ENCODE results near the gene ORAI3. TPM values are rescaled to one million over a fixed set of nuclear protein-coding genes. Genes with fewer than 3 reads are reported as not detected.

The ORAI3 gene
- total RNA-seq, 2 donors from 2014 or later = 22.4 to 23.0 TPM

GRCh38 chr16:30991052-30991451 lies 42.2 kb downstream of the ORAI3 start:
- no peaks in the 10 kb centered on the region for H3K9me3 ChIP-seq
- no peak for DNase-seq (ENCODE audit: low spot score)
- H3K4me3 ChIP-seq = no peak overlapping the region
- no peaks in the 10 kb centered on the region for H3K36me3 ChIP-seq
- peaks cover 0 to under 1% of the 10 kb centered on the region in 2 donors for H3K4me1 ChIP-seq
- no peak for TF ChIP-seq CTCF (IDR thresholded peaks at IDR 0.05)
- no peak overlapping the region for H3K27ac ChIP-seq
- no peaks in the 10 kb centered on the region for H3K27me3 ChIP-seq

DNA sequence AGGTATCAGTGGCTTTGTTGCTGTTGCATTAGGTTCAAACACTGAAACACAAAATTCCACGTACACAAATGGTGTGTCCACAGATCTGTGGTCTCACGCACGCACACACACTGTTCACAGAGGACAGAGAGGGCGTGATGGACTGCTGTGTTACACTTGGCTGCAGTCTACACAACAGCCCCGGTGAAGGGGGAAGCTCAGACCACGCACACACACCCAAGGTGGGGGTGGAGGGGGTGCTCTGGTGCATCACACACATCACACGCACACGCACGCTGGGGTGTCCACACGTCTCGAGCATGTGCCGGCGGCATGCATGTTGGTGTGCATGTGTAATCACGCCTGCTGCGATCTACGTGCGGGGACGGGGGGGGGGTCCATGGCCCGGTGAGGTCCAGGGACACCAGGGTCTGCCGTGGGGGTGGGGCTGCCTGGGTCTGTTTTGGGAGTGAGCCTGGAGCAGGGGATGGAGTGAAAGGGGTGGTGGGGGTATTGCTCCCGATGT lies 43.5 kb downstream of the ORAI3 start:
- H3K36me3 ChIP-seq = no peaks in the 10 kb centered on the region
- TF ChIP-seq CTCF (IDR thresholded peaks at IDR 0.05) = no peak
- peaks cover 0 to 10% of the 10 kb centered on the region in 2 donors for H3K4me1 ChIP-seq
- no peak for DNase-seq (ENCODE audit: low spot score)
- no peak overlapping the region for H3K27ac ChIP-seq
- H3K4me3 ChIP-seq = no peak overlapping the region
- H3K9me3 ChIP-seq = no peaks in the 10 kb centered on the region
- H3K27me3 ChIP-seq = no peaks in the 10 kb centered on the region

GRCh38 chr16:30992931-30993816 lies 44.3 kb downstream of the ORAI3 start:
- no peak for TF ChIP-seq CTCF (IDR thresholded peaks at IDR 0.05)
- no peaks in the 10 kb centered on the region for H3K36me3 ChIP-seq
- peaks cover 0 to 18% of the 10 kb centered on the region in 2 donors for H3K4me1 ChIP-seq
- no peak for DNase-seq (ENCODE audit: low spot score)
- H3K27me3 ChIP-seq = no peaks in the 10 kb centered on the region
- H3K4me3 ChIP-seq = no peak overlapping the region
- H3K27ac ChIP-seq = no peak overlapping the region
- no peaks in the 10 kb centered on the region for H3K9me3 ChIP-seq

GRCh38 chr16:30995927-30996323 lies 47.1 kb downstream of the ORAI3 start:
- Histone ChIP-seq H3K9me3 (no peaks in the 10 kb centered on the region), H3K4me1 (peaks cover 0 to 18% of the 10 kb centered on the region in 2 donors), H3K4me3 (no peak overlapping the region), H3K36me3 (no peaks in the 10 kb centered on the region), H3K27me3 (no peaks in the 10 kb centered on the region), H3K27ac (peak overlapping the region in 1 of 2 donors; percentile 71)
- no peak for TF ChIP-seq CTCF (IDR thresholded peaks at IDR 0.05)
- no peak for DNase-seq (ENCODE audit: low spot score)

DNA sequence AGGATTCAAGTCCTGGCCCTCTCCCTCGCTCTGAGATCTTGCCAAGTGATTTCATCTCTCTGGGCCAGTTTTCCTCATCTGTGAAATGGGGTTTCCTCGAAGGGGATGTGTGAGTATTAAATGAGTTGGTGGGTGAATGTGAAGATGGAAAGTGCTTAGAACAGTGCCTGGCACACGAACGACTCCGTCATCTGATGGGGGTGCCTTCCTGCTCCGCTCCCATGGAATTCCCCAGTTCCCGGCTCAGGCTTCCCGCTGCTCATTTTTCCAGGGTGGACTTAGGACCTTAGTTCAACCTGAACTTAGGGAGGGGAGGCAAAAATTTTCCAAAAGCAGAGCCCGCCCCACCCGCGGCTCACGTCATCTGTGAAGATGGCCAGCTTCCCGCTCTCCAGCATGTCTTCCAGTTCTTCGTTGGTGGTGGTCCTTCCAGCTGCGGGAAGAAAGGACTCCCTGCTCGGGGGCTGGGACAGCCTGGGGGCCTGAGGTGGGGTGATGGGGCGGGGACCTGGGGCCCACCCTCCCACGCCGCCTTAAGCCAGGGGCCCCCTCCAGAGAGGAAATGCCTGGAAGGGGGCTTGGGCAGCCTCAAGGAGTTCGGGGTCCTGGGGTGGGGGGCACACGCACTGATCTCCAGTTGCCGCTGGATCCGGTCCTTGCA lies 47.6 kb downstream of the ORAI3 start:
- no peaks in the 10 kb centered on the region for H3K9me3 ChIP-seq
- DNase-seq (ENCODE audit: low spot score) = no peak
- no peaks in the 10 kb centered on the region for H3K27me3 ChIP-seq
- H3K27ac ChIP-seq = peak overlapping the region; percentile 68 to 71
- no peaks in the 10 kb centered on the region for H3K36me3 ChIP-seq
- peaks cover 0 to 18% of the 10 kb centered on the region in 2 donors for H3K4me1 ChIP-seq
- no peak for TF ChIP-seq CTCF (IDR thresholded peaks at IDR 0.05)
- peak overlapping the region; percentile 48 to 58 for H3K4me3 ChIP-seq

All from right atrium auricular region (tissue), 2 donors.